T-helper 2 cell treated with Interferon-gamma antibody and Interleukin-4, amounts not matched to agents 100 ng/mL and 5 ng/mL, for 36 hours (primary cell): Measurements from ENCODE around the gene DEFB132. TPM values are rescaled to one million over a fixed set of nuclear protein-coding genes. Genes with fewer than 3 reads are reported as not detected.
"Not testable (repeated sequence)": the region's sequence is repeated elsewhere in the genome, so short reads cannot be mapped to it uniquely, and the experiment has no call there.

Experiments
- intact Hi-C: fragments of 100-400 bp; cut with micrococcal nuclease; formaldehyde crosslinking; loops from one replicate; pipeline ENCODE4 v1.15.1; 2023
- total RNA-seq: library from RNA; stranded (reverse); gene quantifications from 2 replicates; pipeline ENCODE4 v1.2.3, GENCODE V29; 2022

Gene DEFB132, protein sequence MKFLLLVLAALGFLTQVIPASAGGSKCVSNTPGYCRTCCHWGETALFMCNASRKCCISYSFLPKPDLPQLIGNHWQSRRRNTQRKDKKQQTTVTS
- not detected in 2 replicates for total RNA-seq

DNA sequence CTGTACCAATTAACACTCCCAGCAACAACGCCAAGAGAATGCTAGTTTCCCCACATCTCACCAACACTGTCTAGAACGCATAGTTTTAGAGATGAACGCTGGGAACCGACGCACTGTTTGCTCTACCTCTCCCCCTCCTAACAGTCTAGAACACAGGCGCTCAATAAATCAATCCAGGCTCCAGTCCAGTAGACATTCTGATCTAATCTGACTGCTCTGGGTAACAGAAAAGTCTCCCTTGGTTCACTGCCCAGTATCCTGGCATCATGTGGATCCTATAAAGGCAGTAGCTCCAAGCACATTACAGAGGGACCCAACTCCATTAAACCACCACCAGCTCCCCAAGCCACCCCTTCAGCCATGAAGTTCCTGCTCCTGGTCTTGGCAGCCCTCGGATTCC is at the start of gene DEFB132:
Gene DEFB132, plus strand, starts transcription at position 306 of the 400 bp plus-strand sequence. Its CDS starts 55 bp downstream, at position 361.
- intact Hi-C loops, result no loop called here

DNA sequence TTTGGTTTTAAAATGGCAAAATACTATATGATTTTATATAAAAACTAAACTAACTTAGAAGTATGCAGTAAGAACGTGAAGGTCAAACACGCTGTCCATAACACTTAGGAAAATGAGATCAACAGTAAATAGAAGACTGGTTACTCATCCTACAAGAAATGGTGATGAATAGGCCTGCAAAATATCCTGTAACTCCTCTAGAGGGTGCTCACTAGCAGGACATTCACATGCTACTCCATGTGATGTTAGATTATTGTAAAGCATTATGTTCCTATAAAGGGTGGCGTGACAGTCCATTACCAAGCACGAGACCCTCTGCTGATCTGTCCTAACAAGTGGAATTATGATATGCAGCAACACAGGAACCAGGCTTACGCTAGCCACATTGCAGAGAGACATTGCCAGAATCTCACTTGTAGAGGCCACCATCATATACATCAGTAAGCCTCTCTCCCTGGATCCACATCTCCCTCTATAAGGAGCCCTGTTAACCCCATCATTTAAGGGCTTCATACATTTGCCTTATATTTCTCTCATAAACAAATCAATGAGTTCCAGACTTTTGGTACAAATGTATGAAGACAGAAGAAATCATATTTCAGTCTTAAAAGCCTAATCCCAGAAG is 48.5 kb upstream of the DEFB132 start:
- intact Hi-C loops, result loop anchor here (1.0 kb wide), 2 partner anchors 58 to 121 kb away; no protein-coding TSS in a partner anchor

DNA sequence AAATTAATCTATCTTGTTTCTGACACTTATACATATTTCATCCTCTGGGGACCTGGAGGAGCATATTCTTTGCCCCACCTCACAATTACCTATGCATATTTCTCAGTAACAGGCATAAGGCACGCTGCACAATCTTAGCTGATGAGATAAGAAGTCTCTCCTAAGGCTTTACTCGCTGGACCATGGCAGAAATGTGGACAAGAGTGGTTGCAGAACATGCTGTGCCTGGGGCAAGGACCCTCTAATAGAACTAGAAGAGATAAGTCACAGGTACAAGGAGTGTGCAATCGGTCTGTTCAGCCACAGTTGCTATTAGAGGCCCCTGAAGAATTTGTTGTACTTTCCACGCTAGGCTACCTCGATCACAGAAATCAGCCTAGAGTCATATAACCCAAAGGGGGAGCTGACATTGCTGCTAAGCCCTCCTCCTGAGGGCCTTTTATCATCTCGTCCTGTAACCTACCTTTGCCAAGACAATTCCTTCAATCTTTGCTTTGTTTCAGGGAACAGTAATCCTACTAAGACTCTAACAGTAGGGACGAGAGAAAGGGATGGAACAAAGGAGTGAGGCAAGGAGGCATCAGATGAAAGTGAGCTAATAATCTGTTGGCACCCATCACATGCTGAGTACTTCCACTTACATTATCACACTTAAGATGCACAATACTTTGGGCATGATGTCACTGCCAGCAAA is 46.6 kb upstream of the DEFB132 start:
- intact Hi-C loops, result no loop called here

DNA sequence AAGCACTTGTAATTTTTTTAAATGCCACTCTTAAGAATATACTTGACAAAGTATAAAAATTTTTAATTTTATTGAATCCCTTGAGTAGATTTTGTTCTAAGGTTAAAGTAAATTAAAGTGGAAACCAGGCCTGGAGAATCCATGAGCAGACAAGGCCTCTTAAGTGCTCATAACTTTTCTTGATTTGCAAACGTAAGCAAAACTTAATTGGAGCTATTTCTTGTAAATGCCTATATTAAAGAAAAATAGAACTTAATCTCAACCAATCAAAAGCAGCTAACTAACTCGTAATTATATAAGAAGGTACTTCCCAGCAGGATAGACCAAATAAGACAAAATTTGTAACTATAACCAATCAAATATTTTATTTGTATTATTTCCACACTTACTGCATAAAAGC is 43.1 kb upstream of the DEFB132 start:
- intact Hi-C loops, result no loop called here

DNA sequence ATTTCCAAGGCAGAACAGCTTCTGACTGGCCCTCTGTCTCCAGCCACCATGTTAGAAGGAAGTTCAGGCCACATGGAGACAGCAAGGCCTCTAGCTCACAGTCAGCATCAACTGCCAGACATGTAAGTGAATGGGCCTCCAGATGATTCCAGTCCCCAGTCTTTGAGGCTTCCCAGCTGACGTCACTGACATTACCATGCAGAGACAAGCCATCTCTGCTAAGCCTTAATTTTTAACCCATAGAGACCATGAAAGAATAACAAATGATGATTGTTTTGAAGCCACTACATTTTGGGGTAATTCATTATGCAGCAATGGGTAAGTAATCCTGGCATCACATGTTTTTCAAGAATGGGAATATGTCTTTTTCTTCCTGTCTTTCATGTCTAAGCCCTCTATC is 41.7 kb upstream of the DEFB132 start:
- intact Hi-C loops, result no loop called here

DNA sequence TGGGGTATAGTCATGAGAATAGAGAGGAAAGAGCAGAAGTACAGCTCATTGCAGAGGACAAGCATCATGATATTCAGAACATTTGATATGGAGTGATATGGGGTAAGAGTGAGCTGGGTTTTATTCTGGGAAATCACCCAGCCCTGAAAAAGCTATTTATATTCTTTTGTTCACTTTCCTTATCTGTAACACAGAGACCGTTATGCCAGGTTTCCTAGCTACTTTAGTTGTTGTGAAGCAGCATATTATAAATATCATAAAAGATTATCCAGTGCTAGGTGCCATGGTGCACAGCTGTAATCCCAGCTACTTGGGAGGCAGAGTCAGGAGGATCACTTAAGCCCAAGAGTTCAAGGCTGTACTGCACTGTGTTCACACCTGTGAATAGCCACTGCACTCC is 40.3 kb upstream of the DEFB132 start:
- intact Hi-C loops, result no loop called here

DNA sequence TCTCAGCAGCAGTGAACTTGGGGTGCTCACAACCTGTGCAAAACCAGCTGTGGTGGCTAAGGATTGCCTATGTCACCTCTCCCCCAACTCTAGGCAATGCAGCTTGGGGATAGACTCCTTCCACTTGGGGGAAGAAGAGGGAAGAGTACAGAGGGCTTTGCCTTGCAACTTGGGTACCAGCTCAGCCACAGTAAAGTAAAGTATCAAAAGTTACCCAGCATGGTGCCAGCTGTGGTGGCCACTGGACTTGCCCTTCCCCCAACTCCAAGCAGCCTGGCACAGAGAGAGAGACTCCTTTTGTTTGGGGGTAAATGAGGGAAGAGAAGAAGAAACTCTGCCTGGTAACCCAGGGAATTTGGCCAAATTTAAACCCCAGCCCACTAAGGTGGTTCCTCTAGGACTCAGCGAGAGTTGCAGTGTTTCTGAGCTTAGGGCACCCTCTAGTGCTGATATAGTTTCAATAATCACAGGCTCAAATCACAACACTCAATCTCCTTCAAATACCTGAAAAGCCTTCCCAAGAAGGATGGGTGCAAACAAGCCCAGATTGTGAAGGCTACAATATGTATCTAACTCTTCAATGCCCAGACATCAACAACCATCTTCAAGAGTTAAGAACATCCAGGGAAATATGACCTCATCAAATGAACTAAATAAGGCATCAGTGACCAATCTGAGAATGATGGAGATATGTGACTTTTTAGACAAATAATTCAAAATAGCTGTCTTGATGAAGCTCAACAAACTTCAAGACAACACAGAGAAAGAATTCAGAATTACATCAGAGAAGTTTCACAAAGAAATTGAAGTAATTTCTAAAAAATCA is 38.0 kb upstream of the DEFB132 start:
- intact Hi-C loops, result no loop called here

DNA sequence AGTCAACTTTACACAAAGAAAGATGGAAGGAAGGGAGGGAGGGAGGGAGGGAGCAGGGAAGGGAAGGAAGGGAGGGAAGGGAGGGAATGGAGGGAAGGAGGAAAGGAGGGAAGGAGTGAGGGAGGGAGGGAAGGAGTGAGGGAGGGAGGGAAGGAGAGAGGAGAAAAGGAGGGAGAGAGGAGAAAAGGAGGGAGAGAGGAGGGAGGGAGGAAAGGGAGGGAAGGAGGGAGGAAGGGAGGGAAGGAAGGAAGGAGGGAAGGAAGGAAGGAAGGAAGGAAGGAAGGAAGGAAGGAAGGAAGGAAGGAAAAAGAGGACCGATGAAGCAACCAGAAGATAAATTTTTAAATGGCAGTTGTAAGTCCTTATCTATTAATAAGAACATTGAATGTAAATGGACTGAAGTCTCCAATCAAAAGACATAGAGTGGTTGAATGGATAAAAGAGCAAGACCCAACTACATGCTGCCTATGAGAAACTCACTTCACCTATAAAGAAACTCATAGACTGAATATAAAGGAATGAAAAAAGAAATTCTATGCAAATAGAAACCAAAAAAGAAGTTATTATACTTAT is 36.2 kb upstream of the DEFB132 start:
- intact Hi-C loops, result no loop called here

DNA sequence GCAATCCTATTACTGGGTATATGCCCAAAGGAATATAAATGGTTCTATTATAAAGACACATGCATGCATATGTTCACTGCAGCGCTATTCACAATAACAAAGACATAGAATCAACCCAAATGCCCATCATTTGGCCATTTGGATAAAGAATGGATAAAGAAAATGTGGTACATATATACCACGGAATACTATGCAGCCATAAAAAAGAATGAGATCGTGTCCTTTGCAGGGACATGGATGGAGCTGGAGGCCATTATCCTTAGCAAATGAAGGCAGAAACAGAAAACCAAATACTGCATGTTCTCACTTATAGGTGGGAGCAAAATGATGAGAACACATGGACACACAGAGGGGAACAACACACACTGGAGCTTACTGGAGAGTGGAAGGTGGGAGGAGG is 31.6 kb upstream of the DEFB132 start:
- intact Hi-C loops, result not testable (repeated sequence)

DNA sequence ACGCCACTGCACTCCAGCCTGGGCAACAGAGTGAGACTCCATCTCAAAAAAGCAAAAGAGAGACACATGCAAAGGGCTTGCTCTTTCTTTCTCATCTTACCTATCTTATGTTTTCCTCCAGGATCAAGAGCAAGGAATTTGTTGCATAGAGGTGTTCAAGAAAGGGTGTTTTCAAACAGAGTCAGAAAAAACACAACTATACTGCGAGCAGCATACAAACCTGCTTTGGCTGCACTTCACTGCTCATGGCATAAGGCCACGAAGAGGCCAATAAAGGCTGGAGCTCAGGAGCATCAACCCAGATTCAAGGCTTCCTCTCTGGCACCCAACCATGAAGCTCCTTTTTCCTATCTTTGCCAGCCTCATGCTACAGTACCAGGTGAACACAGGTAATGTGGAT is 30.6 kb upstream of the DEFB132 start, which contains the start of gene DEFB129:
Gene DEFB129, plus strand, starts transcription at position 301 of the 400 bp plus-strand sequence. Its CDS starts 31 bp downstream, at position 332.
- intact Hi-C loops, result no loop called here

DNA sequence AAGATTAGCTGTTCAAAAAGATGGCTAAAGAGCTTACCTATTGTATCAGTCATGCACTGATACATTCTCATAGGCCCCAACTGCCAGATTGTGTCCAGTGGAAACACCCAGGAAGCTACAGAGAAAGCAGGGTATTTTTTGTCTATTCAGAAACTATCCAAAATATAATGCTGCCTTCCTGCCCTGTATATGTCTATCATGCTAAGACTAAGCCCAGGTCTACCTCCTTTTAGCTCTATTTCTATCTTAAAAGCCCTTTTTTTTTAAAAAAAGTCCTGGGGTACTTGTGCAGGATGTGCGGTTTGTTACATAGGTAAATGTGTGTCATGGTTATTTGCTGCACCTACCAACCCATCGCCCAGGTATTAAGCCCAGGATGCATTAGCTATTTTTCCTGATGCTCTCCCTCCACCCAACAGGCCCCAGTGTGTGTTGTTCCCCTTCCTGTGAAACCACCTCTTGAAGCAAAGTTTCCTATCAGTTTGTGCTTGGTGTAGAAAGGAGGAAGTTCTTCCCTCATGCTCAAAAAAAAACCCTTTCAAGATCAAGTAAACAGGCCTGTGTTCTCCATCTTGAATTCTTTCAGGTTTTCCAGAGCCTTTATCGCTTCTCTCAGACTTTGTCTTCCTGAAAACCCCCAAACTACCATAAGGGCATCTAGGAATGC is 30.0 kb upstream of the DEFB132 start:
- intact Hi-C loops, result no loop called here

DNA sequence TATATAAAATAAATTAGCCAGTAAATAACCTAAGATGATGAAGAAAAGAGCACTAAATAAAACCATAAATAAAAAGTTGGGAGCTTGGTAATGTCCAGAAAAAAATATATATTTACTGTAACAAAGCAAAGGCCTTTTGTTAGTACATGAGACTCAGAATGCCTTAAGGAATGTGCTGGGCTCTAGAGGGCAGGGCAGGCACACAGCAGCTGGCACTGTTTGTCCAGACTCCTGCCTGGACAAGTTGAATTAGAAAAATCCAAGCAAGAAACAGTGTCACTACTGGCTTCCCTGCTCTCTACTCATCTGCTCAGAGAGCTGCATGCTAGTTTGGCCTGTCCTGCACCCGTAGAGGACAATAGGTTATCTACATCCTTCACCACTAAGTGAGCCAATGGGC is 21.6 kb upstream of the DEFB132 start:
- intact Hi-C loops, result no loop called here

DNA sequence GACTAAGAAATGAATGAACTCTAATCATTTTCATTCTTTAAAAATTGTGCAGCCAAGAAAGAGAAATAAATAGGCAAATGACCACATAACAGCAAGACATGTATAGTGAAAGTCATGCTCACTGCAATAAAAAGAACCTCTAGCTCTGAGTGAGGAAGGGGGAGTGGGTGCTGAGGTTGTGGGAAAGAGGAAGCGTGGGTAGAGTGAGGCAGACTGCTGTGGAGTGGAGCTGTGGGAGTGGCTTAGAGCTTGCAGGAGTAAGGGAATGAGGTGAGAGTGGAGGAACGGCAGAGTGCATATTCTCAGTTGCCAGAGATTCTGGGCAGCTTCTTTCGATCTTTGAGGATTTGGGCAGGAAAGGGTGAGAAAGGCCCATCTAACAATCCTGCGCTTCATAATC is 20.0 kb upstream of the DEFB132 start:
- intact Hi-C loops, result no loop called here

DNA sequence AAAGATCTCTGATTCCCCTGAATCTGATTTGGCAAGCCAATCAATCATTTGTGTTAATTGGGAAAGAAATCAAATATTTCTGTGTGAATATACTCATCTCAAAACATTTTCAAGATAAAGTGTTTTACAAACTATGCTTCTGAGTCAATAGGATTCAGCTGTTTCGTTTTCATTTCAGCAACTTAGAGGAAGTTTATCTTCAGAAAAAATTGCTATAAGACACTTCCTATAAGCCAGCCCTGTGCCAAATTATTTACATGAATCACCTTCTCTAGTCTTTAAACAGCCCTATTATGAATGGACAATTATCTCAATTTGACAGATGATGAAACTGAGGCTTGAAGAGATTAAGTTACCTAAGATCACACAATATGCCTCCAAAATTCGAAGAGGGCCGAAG is 19.6 kb upstream of the DEFB132 start:
- intact Hi-C loops, result no loop called here

DNA sequence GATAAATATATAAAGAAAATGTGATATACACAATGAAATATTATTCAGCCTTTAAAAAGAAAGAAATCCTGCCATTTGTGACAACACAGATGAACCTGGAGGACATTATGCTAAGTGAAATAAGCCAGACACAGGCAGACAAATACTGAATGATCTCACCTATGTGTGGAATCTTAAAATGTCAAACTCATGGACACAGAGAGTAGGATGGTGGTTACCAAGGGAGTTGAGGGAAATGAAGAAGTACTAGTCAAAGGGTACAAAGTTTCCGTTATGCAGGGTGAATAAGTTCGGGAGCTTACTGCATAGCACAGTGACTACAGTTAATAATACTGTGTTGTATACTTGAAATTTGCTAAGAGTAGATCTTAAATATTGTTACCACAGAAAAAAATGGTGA is 14.6 kb upstream of the DEFB132 start:
- intact Hi-C loops, result no loop called here

DNA sequence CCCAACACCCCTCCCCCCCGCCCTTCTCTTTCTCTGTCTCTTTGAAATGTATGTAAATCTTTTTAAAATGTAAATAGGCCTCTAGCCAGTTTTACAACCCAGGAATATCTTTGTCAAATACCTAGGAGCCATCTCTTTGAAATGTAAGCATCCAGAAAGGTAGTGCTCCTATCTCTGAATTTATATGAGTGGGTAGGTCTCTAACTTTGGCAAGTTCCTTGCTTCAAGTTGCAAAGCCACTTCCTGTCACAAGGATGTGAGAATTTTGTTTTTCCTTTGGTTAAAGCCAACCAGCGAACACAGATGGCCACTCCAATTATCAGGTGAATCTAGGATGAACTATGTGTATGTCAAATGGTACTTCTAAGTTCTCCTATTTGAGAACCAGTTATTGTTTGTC is 6.2 kb upstream of the DEFB132 start:
- intact Hi-C loops, result no loop called here

DNA sequence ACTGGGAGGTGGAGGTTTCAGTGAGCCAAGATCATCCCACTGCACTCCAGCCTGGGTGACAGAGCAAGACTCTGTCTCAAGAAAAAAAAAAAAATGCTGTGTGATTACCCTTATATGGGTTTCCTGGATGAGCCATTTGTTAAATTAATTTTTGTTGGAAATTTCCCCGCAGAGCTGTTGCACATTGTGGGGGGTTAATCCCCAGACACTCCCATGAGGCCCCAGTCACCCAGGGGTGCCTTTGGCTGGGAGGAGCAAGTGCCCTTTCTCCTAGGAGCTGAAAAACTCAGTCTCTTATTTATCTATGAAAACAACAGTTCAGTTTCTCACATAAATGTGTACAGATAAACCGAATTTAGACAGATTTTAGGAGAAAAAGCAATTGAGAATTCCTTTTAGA is 4.7 kb upstream of the DEFB132 start:
- intact Hi-C loops, result no loop called here

DNA sequence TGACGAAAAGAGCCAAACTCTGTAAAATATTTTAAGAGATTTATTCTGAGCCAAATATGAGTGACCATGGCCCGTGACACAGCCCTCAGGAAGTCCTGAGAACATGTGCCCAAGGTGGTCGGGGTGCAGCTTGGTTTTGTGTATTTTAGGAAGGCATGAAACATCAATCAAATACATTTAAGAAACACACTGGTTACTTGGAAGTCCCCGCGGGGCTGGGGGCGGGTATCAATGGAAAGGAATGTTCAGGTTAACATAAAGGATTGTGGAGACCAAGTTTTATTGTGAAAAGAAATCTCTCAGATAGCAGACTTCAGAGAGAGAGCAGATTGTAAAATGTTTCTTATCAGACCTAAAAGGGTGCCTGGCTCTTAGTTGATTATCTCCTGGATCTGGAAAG is 4.1 kb upstream of the DEFB132 start:
- intact Hi-C loops, result not testable (repeated sequence)

DNA sequence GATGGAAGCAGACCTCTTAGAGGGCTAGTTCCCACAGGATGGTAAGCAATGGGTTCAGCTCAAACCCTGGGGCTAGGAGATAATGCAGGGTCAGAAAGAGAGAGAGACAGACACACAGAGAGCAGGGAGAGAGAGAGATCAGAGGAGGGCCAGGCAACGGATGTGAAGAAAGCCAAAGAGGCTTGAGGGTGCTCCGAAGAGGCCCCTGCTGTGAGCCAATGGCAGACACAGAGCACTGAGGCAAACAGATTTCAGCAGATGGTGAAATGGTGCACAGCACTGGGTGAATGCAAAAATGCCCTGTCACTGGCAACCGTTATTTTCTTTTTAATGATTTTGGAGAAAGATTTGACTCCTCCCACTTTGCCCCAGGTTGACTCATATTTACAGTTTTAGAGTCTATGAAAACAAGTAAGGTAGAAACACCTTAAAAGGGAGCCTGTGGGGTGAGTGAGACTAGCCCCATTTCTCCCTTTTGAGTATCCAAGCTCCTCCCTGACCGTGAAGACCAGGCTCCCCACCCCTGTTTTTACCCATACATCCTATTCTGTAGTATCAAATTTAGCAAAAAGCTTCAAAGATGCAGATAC is 840 bp downstream of the DEFB132 start:
- intact Hi-C loops, result no loop called here

DNA sequence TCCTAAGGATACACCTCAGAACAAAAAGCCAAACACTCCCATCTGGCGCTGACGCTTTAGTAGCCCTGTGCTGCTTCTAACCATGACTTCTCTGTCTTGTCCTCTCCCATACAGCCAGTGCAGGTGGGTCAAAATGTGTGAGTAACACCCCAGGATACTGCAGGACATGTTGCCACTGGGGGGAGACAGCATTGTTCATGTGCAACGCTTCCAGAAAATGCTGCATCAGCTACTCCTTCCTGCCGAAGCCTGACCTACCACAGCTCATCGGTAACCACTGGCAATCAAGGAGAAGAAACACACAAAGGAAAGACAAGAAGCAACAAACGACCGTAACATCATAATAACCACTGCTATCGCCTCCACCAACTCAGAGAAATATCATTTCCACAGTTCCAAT is 1.4 kb downstream of the DEFB132 start:
- intact Hi-C loops, result no loop called here

DNA sequence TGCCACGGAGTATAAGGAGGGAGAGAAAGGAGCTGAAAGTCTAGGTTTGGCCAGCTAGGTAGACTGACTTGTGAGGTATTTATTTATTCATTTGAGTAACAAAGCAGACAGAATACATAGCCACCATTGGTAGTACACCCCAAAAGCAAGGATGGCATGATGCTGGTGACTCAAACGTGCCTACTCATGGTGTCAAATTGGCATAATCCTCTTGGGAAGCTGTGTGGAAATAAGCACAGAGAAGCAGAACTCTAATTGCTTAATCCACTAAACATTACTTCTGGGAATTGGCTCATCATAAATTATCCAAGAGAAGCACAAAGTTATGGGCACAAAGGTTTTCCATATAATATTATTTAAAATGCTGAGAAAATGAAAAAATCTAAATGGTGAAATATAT is 2.5 kb downstream of the DEFB132 start:
- intact Hi-C loops, result no loop called here
